ENCODE results near the gene CYTH1. TPM values are rescaled to one million over a fixed set of nuclear protein-coding genes. Genes with fewer than 3 reads are reported as not detected.

The CYTH1 gene
- total RNA-seq, 4 donors from 2014 or later = 50.0 to 139 (median 83.7) TPM

DNA sequence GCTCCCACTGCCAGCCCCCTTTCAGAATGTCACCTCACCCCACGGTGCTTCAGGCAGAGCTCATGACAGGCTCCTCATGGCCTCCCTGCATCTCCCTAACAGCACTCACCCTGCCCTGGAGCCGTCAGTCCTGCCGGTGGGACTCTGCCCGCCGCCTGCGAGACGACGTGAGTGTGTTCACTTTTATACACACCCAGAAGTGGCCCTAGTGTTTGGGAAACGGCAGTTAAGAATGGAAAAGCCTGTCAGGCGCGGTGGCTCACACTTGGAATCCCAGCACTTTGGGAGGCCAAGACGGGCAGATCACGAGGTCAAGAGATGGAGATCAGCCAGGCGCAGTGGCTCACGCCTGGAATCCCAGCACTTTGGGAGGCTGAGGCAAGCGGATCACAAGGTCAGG lies 12.3 kb upstream of the CYTH1 start:
- TF ChIP-seq, protein P1, sequence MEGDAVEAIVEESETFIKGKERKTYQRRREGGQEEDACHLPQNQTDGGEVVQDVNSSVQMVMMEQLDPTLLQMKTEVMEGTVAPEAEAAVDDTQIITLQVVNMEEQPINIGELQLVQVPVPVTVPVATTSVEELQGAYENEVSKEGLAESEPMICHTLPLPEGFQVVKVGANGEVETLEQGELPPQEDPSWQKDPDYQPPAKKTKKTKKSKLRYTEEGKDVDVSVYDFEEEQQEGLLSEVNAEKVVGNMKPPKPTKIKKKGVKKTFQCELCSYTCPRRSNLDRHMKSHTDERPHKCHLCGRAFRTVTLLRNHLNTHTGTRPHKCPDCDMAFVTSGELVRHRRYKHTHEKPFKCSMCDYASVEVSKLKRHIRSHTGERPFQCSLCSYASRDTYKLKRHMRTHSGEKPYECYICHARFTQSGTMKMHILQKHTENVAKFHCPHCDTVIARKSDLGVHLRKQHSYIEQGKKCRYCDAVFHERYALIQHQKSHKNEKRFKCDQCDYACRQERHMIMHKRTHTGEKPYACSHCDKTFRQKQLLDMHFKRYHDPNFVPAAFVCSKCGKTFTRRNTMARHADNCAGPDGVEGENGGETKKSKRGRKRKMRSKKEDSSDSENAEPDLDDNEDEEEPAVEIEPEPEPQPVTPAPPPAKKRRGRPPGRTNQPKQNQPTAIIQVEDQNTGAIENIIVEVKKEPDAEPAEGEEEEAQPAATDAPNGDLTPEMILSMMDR (IDR thresholded peaks at IDR 0.05) = no peak
- DNase-seq (ENCODE audit: low spot score) = no peak
- no peak for ATAC-seq (ENCODE audit: low FRiP score)

DNA sequence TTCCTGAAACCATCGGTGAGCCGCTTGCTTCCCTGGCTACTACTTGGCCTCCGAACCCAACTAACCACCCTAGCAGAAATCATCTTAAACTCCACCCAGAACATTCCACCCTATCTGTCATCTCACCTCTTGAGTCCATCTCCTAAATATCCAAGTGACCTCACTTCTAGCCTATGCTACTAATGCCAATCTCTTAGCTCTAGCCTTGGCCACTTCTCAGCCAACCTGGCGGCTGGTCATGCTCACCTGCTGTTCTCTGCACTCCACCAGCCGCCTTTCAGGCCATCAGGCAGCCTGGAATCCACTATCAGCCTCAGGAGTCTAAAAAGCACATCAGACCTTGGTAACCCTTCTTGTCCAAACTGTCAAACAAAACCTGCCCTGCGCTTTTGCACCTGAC lies 11.9 kb upstream of the CYTH1 start:
- ATAC-seq (ENCODE audit: low FRiP score) (no peak), DNase-seq (ENCODE audit: low spot score) (no peak)
- TF ChIP-seq, protein P1 (IDR thresholded peaks at IDR 0.05) = no peak

DNA sequence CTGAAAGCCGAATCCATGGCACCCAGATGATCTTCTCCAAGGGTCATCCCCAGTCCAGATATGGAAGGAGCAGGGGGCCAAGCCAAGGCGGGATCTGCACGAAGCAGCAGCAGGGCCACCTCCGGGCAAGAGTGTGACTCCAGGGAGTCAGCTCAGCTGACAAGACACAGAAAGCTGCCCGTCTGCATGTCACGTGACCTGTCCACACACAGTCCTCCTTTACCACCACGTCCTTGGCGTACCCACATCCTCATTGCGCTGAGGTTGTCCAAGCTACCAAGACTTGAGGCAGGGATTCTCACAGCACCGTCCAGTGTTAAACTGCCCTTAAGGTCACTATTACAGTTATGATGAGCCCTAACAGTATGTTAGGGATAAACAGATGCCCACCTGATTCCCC lies 11.3 kb upstream of the CYTH1 start:
- DNase-seq (ENCODE audit: low spot score) (no peak), ATAC-seq (ENCODE audit: low FRiP score) (no peak)
- TF ChIP-seq, protein P1 (IDR thresholded peaks at IDR 0.05) = no peak

DNA sequence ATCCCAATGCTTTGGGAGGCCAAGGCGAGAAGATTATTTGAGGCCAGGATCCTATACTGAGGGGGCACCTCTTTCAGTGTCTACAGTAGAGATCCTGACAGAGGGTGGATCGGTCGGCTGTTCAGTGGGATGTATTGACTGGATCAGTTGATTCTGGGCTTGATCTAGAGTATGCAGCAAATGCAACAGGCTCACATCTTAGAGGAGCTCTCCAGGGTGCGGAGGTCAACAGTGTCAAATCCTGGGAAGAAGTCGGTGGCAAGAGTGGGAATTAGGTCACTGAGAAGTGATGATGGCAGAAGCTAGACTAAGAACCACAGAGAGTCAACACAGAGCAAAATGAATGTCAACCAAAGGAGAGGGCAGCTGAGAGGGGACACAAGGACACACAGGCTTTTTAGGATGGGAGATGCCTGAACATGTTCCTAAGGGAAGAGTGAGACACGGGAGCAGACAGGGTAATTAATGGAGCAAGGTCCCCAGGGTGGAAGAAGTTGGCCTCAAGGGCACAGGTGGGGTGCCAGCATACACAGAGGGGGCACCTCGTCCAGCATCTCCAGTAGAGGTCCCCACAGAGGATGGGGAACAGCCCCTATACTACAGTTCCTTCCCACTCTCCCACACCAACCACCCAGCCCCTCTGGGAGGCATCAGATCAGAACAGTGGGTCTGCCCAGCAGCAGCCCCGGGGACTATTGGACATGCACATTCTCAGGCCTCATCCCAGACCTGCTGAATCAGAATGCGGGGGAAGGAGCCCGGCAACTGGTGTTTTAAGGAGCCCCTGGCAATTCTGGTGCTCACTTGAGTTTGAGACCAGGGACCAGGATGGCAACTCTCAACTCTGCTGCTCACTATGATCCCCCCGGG lies 10.0 kb upstream of the CYTH1 start:
- ATAC-seq (ENCODE audit: low FRiP score) (no peak), DNase-seq (ENCODE audit: low spot score) (no peak)
- TF ChIP-seq, protein P1 (IDR thresholded peaks at IDR 0.05) = no peak

DNA sequence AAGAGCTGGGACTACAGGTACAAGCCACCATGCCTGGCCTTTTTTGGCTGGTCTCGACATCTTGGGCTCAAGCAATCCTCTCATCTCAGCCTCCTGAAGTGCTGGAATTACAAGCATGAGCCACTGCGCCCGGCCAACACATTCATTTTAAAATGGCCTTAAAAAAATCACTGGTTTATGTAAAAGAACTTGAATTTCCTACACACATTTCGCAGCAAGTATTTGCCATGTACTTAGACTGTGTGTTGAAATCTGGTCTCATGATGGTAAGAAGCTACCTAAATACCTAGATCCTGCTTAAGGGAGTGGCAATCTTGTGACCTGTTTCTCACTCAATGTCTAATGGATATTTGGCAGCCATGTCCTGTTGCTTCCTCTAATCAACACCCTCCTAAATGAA lies 8.5 kb upstream of the CYTH1 start:
- ATAC-seq (ENCODE audit: low FRiP score) (no peak), DNase-seq (ENCODE audit: low spot score) (no peak)
- TF ChIP-seq, protein P1 (IDR thresholded peaks at IDR 0.05) = no peak

DNA sequence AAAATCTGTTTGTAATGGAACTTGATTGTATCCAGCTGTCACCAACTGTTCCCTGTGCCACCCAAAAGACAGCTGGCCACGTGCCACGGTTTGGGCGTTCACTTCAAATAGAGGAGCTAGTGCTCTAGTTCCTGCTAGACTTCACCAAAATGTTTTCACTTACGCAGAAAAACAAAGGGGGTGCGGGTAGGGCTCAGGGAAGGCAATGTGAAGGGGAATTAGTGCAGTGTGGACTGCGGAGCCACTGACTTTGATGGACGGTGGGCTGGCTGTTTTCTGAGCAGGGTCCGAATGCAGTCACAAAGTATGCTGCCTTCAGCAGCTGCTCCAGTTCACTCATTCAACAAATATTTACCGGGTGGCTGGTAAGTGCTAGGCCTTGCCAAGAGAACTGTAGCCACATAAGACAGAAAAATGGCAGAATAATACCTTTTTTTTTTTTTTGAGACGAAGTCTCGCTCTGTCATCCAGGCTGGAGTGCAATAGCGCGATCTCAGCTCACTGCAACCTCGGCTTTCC lies 7.6 kb upstream of the CYTH1 start:
- TF ChIP-seq, protein P1 (IDR thresholded peaks at IDR 0.05) = no peak
- ATAC-seq (ENCODE audit: low FRiP score) (no peak), DNase-seq (ENCODE audit: low spot score) (no peak)

All from omental fat pad (tissue), 4 donors.